Measurements from ENCODE around the gene ZDHHC4. TPM values are rescaled to one million over a fixed set of nuclear protein-coding genes. Genes with fewer than 3 reads are reported as not detected.
"Not testable (repeated sequence)": the region's sequence is repeated elsewhere in the genome, so short reads cannot be mapped to it uniquely, and the experiment has no call there.

The ZDHHC4 gene
- polyA plus RNA-seq, 4 donors, result 78.7 to 98.4 (median 89.2) TPM

DNA sequence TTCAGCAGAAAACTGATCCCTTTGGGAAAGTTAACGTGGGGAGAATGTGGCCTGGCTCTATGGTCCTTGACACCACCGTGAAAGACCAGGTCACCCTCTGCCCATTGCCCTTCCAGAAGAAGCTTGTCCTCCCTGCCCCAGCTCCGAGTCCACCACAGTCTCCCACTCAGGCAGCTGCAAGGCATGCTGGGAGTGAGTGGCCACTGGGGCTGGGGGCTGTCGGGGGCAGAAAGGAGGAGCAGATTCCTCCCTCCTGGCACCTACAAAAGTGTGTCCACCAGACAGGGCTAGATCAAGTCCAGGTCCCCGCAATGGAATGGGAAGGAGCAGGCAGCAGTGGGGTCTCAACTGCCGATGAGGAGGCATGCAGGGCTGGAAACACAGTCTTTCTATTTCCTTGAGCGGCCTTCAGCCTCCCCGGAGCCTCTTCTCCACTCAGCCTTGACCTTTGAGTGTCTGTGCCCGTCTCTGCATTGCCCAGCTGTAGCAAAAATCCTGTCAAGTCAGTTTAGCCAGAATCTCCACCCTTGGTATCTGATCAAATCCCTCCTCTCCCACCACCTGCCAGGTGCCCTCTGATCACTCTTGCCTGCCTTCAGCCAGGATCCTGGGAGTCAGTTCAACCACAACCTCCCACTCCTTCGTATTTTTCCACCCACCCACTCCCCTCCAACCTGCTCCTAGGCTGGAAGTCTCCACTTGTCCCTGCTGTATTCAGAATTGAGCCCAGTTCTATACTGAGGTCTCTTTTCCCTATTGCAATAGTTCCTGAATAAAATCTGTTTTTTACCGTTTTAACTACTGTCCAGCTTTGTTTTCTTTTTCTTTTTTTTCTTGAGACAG is 53.0 kb downstream of the ZDHHC4 start:
- no peak for DNase-seq (ENCODE audit: low read depth in 4 of 4, low spot score in 3 of 4)

DNA sequence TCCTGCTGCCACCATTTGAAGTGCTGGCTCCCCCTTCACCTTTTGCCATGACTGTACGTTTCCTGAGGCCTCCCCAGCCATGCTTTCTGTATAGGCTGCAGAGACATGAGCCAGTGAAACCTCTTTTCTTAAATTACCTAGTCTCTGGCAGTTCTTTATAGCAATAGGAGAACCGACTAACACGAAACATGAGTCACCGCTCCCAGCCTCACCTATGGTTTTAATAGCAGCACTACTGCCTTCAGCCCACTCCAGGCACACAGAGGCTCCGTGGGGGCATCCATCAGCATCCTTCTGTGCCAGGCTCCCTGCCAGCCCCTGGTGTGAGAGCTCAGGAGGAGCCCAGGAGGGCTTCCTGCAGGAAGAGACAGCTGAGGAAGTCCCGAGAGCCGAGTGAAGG is 54.4 kb downstream of the ZDHHC4 start:
- DNase-seq (ENCODE audit: low read depth in 4 of 4, low spot score in 3 of 4), result no peak

DNA sequence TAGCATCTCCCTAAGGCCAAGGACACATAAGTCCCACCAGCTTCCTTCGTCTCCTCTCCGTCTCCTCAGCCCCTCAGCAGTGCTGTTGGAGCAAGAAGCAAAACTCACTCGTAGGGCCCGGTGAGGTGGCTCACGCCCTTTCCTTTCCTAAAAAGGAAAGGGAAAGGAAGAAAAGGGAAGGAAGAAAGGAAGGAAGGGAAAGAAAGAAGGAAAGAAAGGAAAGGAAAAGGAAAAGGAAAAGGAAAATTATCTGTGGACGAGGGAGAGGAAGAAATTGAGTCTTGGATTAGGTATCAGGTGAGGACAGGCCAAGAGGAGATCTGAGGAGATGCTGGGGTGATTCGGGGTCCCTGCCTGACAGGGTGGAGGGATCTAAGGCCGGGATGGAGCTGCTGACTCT is 56.8 kb downstream of the ZDHHC4 start:
- no peak for DNase-seq (ENCODE audit: low read depth in 4 of 4, low spot score in 3 of 4)

DNA sequence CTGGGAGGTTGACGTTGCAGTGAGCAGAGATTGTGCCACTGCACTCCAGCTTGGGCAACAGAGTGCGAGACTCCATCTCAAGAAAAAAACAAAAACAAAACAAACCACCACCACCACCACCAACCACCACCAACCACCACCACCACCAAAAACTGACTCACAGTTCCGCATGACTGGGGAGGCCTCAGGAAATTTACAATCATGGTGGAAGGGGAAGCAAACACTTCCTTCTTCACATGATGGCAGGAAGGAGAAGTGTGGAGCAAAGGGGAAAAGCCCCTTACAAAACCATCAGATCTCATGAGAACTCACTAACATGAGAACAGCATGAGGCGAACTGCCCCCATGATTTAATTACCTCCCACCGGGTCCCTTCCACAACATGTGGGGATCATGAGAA is 57.7 kb downstream of the ZDHHC4 start:
- DNase-seq (ENCODE audit: low read depth in 4 of 4, low spot score in 3 of 4), result not testable (repeated sequence)

DNA sequence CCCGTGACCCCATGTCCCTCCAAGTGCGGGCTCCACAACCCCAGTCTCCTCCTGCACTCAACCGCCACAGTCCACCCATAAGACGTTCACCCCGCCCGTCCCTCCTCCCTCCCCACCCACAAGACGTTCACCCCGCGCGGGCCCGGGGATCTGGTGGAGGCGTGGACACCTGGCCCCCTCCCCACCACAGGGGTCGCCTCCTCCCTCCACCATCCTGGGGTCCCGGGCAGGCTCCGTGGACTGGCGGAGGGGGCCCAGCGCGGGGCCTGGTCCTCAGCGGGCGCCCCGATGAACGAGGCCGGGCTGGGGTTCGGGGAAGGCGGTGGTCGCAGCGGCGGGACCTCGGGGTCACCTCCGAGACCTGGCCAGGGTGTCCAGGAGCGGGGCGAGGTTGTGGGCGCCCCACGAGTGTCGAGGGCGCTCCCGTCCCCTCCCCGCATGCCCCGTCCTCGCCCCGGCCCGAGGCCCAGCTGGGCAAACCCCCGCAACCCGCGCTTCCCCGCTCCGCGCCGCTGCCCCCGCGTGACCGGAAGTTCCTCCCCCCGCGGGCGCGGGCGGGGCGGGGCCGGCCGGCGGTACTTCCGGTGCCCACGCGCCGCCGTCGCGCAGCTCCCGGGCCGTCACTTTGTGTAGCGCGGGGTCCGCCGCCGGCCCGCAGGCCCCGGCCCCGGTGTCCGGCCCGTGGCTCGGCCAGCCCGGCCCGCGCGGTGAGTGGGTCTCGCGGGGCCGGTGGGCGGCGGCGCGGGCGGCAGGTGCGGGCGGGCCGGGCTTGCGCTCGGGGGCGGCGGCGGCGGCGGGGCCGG is 59.7 kb downstream of the ZDHHC4 start, which contains the start of gene ZNF316:
TSS of gene ZNF316 (plus strand) at position 578 of the 803 bp plus-strand sequence. CDS start 5,092 bp downstream, outside the sequence.
- peak in 1 of 4 donors; percentile 50 for DNase-seq (ENCODE audit: low read depth in 4 of 4, low spot score in 3 of 4)

DNA sequence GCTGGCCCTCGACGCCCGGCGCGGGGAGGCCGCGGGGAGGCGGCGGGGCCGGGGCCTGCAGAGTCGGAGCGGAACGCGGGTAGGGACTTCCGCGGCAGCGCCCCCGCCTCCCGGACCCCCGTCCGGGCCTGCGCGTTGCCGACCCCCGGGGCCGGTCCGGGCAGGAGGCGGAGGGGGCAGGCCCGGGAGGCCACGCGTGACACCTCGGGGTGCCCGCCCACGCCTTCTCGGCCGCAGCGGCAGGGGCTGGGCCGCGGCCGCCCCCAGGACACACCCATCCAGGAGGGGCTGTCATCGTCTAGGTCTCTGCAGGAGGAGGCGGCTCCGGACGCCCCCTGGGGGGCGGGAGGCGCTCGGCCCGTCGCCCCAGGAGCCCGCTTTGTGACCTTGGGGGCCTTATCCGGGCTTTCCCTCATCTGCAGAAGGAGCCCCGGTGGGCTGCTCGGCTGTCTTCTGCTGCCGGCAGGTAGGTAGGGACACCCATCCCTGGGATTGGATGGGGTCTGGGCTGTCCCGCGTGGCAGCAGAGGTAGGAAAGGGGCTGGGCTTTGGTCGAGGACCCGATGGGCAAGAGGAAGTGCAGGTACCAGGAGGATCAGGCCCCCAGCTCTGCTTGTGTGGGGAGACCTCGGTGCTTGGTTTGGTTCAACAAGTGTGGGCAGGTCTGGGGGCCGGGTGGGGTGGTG is 60.4 kb downstream of the ZDHHC4 start:
- no peak for DNase-seq (ENCODE audit: low read depth in 4 of 4, low spot score in 3 of 4)

Other genes with a start within 250 kb of the ZDHHC4 start
- 10 to 100 TPM; 22.9 to 26.3 (median 24.1) TPM for gene FAM220A, start 228.5 kb upstream of the ZDHHC4 start, polyA plus RNA-seq (ENCODE audit: insufficient read length in 4 of 4)
- gene RAC1, start 202.9 kb upstream of the ZDHHC4 start, polyA plus RNA-seq (ENCODE audit: insufficient read length in 4 of 4), result 100 to 1,000 TPM; 276 to 327 (median 309) TPM
- 10 to 100 TPM; 13.5 to 17.3 (median 15.5) TPM for gene DAGLB, start 129.5 kb upstream of the ZDHHC4 start, polyA plus RNA-seq (ENCODE audit: insufficient read length in 4 of 4)
- 100 to 1,000 TPM; 193 to 223 (median 210) TPM for gene KDELR2, start 93.3 kb upstream of the ZDHHC4 start, polyA plus RNA-seq (ENCODE audit: insufficient read length in 4 of 4)
- under 1 TPM; 0.52 to 0.78 (median 0.64) TPM for gene GRID2IP, start 26.0 kb upstream of the ZDHHC4 start, polyA plus RNA-seq (ENCODE audit: insufficient read length in 4 of 4)
- gene INTS15, start 12.6 kb downstream of the ZDHHC4 start, polyA plus RNA-seq (ENCODE audit: insufficient read length in 4 of 4), result 10 to 100 TPM; 31.9 to 38.3 (median 33.3) TPM
- gene ZNF853, start 38.2 kb downstream of the ZDHHC4 start, polyA plus RNA-seq (ENCODE audit: insufficient read length in 4 of 4), result 10 to 100 TPM; 15.0 to 18.5 (median 15.8) TPM
- gene ZNF316, start 59.9 kb downstream of the ZDHHC4 start, polyA plus RNA-seq (ENCODE audit: insufficient read length in 4 of 4), result 10 to 100 TPM; 36.5 to 39.8 (median 37.6) TPM
- 10 to 100 TPM; 33.9 to 46.2 (median 44.4) TPM for gene ZNF12, start 129.5 kb downstream of the ZDHHC4 start, polyA plus RNA-seq (ENCODE audit: insufficient read length in 4 of 4)
- 1 to 10 TPM in 2 of 4 donors, not detected in 2; 1.1 to 1.3 TPM for gene RSPH10B2, start 176.6 kb downstream of the ZDHHC4 start, polyA plus RNA-seq (ENCODE audit: insufficient read length in 4 of 4)
- 10 to 100 TPM; 45.7 to 93.4 (median 64.9) TPM for gene CCZ1B, start 248.8 kb downstream of the ZDHHC4 start, polyA plus RNA-seq (ENCODE audit: insufficient read length in 4 of 4)